CD4-positive, alpha-beta T cell treated with Interleukin-17A for 1 hour (primary cell): ENCODE data around the gene ZNF341.

Experiments
- DNase-seq: peaks from one replicate; pipeline ENCODE4 v3.0.0-alpha.2; 2020

The ZNF341 gene

GRCh38 chr20:33828326-33828844 lies 96.6 kb downstream of the ZNF341 start:
- DNase-seq, result no peak

GRCh38 chr20:33828967-33829560 lies 97.3 kb downstream of the ZNF341 start:
- no peak for DNase-seq

GRCh38 chr20:33829636-33830035 lies 97.8 kb downstream of the ZNF341 start:
- no peak for DNase-seq

- DNase-seq, result no peak
Measured at GRCh38 chr20:33830371-33830770, 98.6 kb downstream of the ZNF341 start.

- DNase-seq, result no peak
Measured at GRCh38 chr20:33832103-33832804, 100.5 kb downstream of the ZNF341 start.

GRCh38 chr20:33833333-33833732 lies 101.5 kb downstream of the ZNF341 start:
- DNase-seq, result no peak

DNA sequence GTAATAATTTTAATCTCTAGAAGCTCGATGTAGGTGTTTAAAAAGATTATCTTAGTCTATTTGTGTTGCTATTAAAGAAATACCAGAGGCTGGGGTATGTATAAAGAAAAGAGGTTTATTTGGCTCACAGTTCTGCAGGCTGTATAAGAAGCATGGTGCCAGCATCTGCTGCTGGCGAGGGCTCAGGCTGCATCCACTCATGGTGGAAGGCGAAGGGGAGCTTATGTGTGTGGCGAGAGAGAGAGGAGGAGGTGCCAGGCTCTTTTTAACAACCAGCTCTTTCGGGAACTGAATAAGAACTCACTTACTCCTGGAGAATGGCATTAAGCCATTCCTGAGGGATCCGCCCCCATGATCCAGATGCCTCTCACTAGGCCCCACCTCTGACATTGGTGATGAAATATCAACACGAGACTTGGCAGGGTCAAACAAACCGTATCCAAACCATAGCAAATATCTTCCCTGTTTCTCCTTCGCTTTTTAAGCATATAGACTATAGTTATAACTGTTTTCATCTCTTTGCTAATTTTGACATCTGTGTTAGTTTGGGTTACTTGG lies 103.9 kb downstream of the ZNF341 start:
- no peak for DNase-seq

GRCh38 chr20:33836277-33836676 lies 104.5 kb downstream of the ZNF341 start:
- DNase-seq, result no peak

GRCh38 chr20:33837096-33837830 lies 105.5 kb downstream of the ZNF341 start:
- no peak for DNase-seq

DNA sequence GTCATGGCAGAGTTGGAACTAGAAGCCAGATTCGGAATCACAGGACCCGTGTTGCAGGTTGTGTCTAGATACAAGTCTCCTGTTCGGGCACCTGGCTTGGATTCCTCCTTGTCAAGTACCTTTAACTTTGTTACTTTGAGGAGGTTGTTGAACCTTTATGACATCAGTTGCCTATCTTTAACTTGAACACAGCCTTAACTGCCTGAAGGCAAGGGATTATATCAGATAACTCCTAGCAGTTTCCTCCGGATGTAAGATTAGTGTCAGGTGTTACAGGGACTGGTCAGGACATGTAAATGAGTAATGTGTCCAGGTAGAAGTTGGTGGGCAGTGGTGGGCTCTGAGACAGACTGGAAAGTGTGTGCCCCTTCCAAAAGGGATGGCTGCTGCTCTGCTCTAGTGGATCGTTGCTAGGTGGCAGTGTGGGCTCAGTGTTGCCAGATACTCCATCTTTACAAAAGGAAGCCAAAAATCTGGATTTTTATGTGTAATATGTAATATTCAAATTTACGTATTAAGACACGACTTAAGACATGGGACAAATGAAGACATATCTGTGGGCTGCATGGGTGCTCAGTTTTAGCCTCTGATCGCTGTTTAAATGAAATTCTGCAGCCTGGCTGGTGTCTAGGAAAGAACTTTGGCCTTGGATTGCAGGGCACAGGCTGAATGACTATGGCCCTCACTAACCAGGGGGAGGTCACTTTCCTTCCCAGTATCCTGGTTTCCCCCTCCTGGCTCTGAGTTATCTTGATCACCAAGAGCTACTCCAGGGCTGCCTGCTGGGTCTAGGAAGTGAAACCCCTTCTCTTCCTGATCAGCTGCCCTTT lies 106.5 kb downstream of the ZNF341 start:
- no peak for DNase-seq

GRCh38 chr20:33839591-33839990 lies 107.8 kb downstream of the ZNF341 start:
- no peak for DNase-seq

DNA sequence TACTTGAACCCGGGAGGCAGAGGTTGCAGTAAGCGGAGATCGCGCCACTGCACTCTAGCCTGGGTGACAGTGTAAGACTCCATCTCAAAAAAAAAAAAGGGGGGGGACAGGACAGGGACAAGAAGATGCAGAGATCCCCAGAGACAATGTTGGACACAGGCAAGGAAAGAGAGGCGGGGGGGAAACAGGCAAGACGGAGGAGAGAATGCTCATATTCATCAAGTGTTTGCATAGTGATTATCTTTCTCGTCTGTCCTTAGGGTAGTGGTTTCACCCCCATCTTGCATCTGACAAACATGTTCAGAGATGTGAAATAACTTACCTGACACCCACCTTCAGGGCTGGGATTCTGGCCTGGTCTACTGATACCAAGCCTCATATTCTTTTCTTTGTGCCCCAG lies 108.4 kb downstream of the ZNF341 start:
- DNase-seq, result no peak

- no peak for DNase-seq
Measured at GRCh38 chr20:33840759-33841435, 109.1 kb downstream of the ZNF341 start.

GRCh38 chr20:33841436-33841799 lies 109.6 kb downstream of the ZNF341 start:
- DNase-seq, result no peak
